Nephron (organoid): Measurements from ENCODE around the gene SLC25A34.

ENCODE experiments used
- H3K27ac Mint-ChIP-seq, 3 experiments: 2 replicates each; pipeline ENCODE4 v1.8.0; 2020; ENCODE audit warnings: mixed read lengths in 3 of 3, mild to moderate bottlenecking in 2 of 3, moderate library complexity in 1 of 3
- H3K27me3 Mint-ChIP-seq: 2 replicates; pipeline ENCODE4 v1.8.0; 2021; ENCODE audit warnings: low read depth, mild to moderate bottlenecking, moderate library complexity, mixed read lengths
- H3K36me3 Mint-ChIP-seq: 2 replicates; pipeline ENCODE4 v1.8.0; 2020; ENCODE audit warnings: low read depth, mixed read lengths
- H3K4me1 Mint-ChIP-seq: 2 replicates; pipeline ENCODE4 v1.8.0; 2020; ENCODE audit warnings: mixed read lengths
- H3K4me3 Mint-ChIP-seq, 3 experiments: 2 replicates each; pipeline ENCODE4 v1.8.0; 2020; ENCODE audit warnings: mild to moderate bottlenecking in 3 of 3, mixed read lengths in 3 of 3, moderate library complexity in 2 of 3
- H3K9me3 Mint-ChIP-seq: 2 replicates; pipeline ENCODE4 v1.8.0; 2020; ENCODE audit warnings: mixed read lengths
- TF ChIP-seq, protein P1 (sequence below), 3 experiments: fragments of 200-600 bp; sonication (generic); IDR thresholded peaks; one replicate each; pipeline ENCODE4 v1.5.0; 2021; ENCODE audit warnings: antibody characterized with exemption in 3 of 3; ENCODE audit not compliant: unreplicated experiment in 3 of 3

SLC25A34 gene

GRCh38 chr1:15707239-15707925 is 28.7 kb upstream of the SLC25A34 start:
- H3K27me3 Mint-ChIP-seq: no peaks in the 10 kb centered on the region
- no peaks in the 10 kb centered on the region for H3K9me3 Mint-ChIP-seq
- no peak overlapping the region for H3K4me3 Mint-ChIP-seq
- peak overlapping the region in 2 of 3 experiments; percentile 25 to 41 for H3K27ac Mint-ChIP-seq
- peaks cover 8% of the 10 kb centered on the region for H3K36me3 Mint-ChIP-seq
- H3K4me1 Mint-ChIP-seq: peaks cover 51% of the 10 kb centered on the region
- TF ChIP-seq, protein P1, sequence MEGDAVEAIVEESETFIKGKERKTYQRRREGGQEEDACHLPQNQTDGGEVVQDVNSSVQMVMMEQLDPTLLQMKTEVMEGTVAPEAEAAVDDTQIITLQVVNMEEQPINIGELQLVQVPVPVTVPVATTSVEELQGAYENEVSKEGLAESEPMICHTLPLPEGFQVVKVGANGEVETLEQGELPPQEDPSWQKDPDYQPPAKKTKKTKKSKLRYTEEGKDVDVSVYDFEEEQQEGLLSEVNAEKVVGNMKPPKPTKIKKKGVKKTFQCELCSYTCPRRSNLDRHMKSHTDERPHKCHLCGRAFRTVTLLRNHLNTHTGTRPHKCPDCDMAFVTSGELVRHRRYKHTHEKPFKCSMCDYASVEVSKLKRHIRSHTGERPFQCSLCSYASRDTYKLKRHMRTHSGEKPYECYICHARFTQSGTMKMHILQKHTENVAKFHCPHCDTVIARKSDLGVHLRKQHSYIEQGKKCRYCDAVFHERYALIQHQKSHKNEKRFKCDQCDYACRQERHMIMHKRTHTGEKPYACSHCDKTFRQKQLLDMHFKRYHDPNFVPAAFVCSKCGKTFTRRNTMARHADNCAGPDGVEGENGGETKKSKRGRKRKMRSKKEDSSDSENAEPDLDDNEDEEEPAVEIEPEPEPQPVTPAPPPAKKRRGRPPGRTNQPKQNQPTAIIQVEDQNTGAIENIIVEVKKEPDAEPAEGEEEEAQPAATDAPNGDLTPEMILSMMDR (IDR thresholded peaks at IDR 0.05; ENCODE audit: unreplicated experiment in 3 of 3): no peak

- Mint-ChIP-seq H3K27ac (peak overlapping the region in 2 of 3 experiments; percentile 50 to 61), H3K36me3 (peaks cover 8% of the 10 kb centered on the region), H3K9me3 (no peaks in the 10 kb centered on the region), H3K4me1 (peaks cover 43% of the 10 kb centered on the region), H3K27me3 (no peaks in the 10 kb centered on the region), H3K4me3 (no peak overlapping the region)
- TF ChIP-seq, protein P1 (IDR thresholded peaks at IDR 0.05; ENCODE audit: unreplicated experiment in 3 of 3): no peak
These were observed 27.4 kb upstream of the SLC25A34 start for GRCh38 chr1:15708486-15709137.

GRCh38 chr1:15709226-15709625 is 26.8 kb upstream of the SLC25A34 start:
- peaks cover 39% of the 10 kb centered on the region for H3K4me1 Mint-ChIP-seq
- no peak overlapping the region for H3K4me3 Mint-ChIP-seq
- no peaks in the 10 kb centered on the region for H3K27me3 Mint-ChIP-seq
- H3K9me3 Mint-ChIP-seq: no peaks in the 10 kb centered on the region
- peak overlapping the region; percentile 38 to 50 (median 41) for H3K27ac Mint-ChIP-seq
- H3K36me3 Mint-ChIP-seq: peaks cover 9% of the 10 kb centered on the region
- TF ChIP-seq, protein P1 (IDR thresholded peaks at IDR 0.05; ENCODE audit: unreplicated experiment in 3 of 3): no peak

- Mint-ChIP-seq H3K27me3 (no peaks in the 10 kb centered on the region), H3K9me3 (no peaks in the 10 kb centered on the region), H3K4me1 (peaks cover 33% of the 10 kb centered on the region), H3K36me3 (peaks cover 12% of the 10 kb centered on the region), H3K27ac (no peak overlapping the region), H3K4me3 (no peak overlapping the region)
- TF ChIP-seq, protein P1 (IDR thresholded peaks at IDR 0.05; ENCODE audit: unreplicated experiment in 3 of 3): no peak
These were observed 23.9 kb upstream of the SLC25A34 start for GRCh38 chr1:15712168-15712567.

- TF ChIP-seq, protein P1 (IDR thresholded peaks at IDR 0.05; ENCODE audit: unreplicated experiment in 3 of 3): no peak
- H3K36me3 Mint-ChIP-seq: peaks cover 30% of the 10 kb centered on the region
- H3K4me1 Mint-ChIP-seq: peaks cover 30% of the 10 kb centered on the region
- H3K4me3 Mint-ChIP-seq: peak overlapping the region in 1 of 3 experiments; percentile 49
- peak overlapping the region; percentile 75 to 83 (median 79) for H3K27ac Mint-ChIP-seq
- H3K9me3 Mint-ChIP-seq: no peaks in the 10 kb centered on the region
- no peaks in the 10 kb centered on the region for H3K27me3 Mint-ChIP-seq
These were observed 21.5 kb upstream of the SLC25A34 start for GRCh38 chr1:15714406-15715136.
